Suprapubic skin (tissue), 4 donors: ENCODE data around the gene SRRT. TPM values are rescaled to one million over a fixed set of nuclear protein-coding genes. Genes with fewer than 3 reads are reported as not detected.

Experiments used
- DNase-seq, 2 donors: peaks; one replicate each; pipeline ENCODE4 v3.0.0-alpha.2; 2019; ENCODE audit warnings: low spot score in 2 of 2
- H3K27ac ChIP-seq: fragments of 200-600 bp; sonication (generic); one replicate; pipeline ENCODE4 v1.5.1; 2019
- H3K27me3 ChIP-seq: fragments of 200-600 bp; sonication (generic); one replicate; pipeline ENCODE4 v1.5.1; 2019
- H3K36me3 ChIP-seq: fragments of 200-600 bp; sonication (generic); one replicate; pipeline ENCODE4 v1.5.1; 2019
- H3K4me1 ChIP-seq: fragments of 200-600 bp; sonication (generic); one replicate; pipeline ENCODE4 v1.5.1; 2019
- H3K4me3 ChIP-seq: fragments of 200-600 bp; sonication (generic); one replicate; pipeline ENCODE4 v1.5.1; 2019; ENCODE audit warnings: mild to moderate bottlenecking
- H3K9me3 ChIP-seq: fragments of 200-600 bp; sonication (generic); one replicate; pipeline ENCODE4 v1.5.1; 2019
- EP300 ChIP-seq: sonication (generic); formaldehyde crosslinking; IDR thresholded peaks from one replicate; pipeline ENCODE4 v1.6.1; 2017; ENCODE audit warnings: antibody characterized with exemption
- POLR2A ChIP-seq, 2 donors: fragments of 450-650 bp; IDR thresholded peaks; one replicate each; pipeline ENCODE4 v1.6.1; 2017; ENCODE audit warnings: antibody characterized with exemption in 2 of 2, mild to moderate bottlenecking in 2 of 2, moderate library complexity in 2 of 2
- POLR2AphosphoS5 ChIP-seq, 3 donors: sonication (generic); formaldehyde crosslinking; IDR thresholded peaks; one replicate each; pipeline ENCODE4 v1.6.1; 2017; ENCODE audit warnings: antibody characterized with exemption in 3 of 3
- WGBS: methylation state at CpG from one replicate; pipeline ENCODE4 v1.1.5; 2018; 5-methylcytosine and 5-hydroxymethylcytosine counted together
- total RNA-seq, 4 donors: library from RNA; depleted of rRNA; stranded (reverse); fragments of >200 nt; gene quantifications; one replicate each; pipeline ENCODE4 v1.1.0, GENCODE V29; 2016
- TF ChIP-seq, protein P1 (sequence below), 2 donors: fragments of 200-600 bp in 1 of 2; fragments of 450-650 bp in 1 of 2; sonication (generic) in 1 of 2; IDR thresholded peaks; one replicate each; pipeline ENCODE4 v1.5.1; 2016 to 2019; ENCODE audit warnings: antibody characterized with exemption in 2 of 2, mild to moderate bottlenecking in 1 of 2, moderate library complexity in 1 of 2

SRRT gene
- total RNA-seq, 4 donors from 2014 or later: 62.8 to 163 (median 92.8) TPM

DNA sequence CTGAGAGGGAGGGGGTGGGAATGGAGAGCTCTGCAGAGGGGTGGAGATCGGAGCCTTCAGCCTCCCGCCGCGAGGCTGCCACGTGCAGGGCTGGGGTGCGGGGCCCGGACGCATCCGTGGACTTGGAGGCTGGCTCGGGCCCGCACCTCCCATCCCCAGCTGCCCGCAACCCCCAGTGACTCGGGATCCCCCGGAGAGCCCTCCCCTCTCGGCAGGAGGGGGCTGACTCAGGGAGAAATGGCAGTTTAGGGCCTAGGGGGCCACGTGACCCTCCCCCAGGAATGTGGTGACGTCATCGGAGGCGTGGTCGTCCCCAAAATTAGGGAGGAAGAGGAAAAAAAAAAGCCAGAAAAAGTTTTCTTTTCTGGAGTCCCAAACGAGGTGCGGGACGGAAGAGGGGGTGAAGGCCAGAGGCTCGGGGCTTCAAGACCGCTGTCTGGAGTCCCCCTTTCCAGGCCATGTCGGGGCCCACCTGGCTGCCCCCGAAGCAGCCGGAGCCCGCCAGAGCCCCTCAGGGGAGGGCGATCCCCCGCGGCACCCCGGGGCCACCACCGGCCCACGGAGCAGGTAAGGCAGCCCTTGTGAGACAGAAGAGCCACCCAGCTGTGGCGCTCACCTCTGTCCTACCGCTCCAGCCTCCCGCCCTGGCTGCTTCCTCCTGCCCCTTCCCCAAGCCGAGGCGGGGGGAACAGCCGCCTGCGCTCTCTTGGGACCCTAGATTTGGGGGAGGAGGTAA lies 7.7 kb upstream of the SRRT start, which contains the start of gene TRIP6:
TRIP6 (plus strand) TSS at position 348 of the 736 bp plus-strand sequence; CDS start at position 459, 111 bp downstream.
- no peaks in the 10 kb centered on the region for H3K9me3 ChIP-seq
- WGBS: 3% methylated on average over 37 of the region's 42 CpGs
- peak within 1 kb of the TSS; percentile 98 for H3K27ac ChIP-seq
- H3K27me3 ChIP-seq: no peaks in the 10 kb centered on the region
- peak; percentile 96 to 97 for DNase-seq
- peak within 1 kb of the TSS; percentile 94 for H3K4me3 ChIP-seq
- TF ChIP-seq EP300 (no peak), POLR2A (IDR thresholded peaks at IDR 0.05) (no peak), POLR2AphosphoS5 (IDR thresholded peaks at IDR 0.05) (peak in 2 of 3 donors; percentile 4 to 78)
- TF ChIP-seq, protein P1, sequence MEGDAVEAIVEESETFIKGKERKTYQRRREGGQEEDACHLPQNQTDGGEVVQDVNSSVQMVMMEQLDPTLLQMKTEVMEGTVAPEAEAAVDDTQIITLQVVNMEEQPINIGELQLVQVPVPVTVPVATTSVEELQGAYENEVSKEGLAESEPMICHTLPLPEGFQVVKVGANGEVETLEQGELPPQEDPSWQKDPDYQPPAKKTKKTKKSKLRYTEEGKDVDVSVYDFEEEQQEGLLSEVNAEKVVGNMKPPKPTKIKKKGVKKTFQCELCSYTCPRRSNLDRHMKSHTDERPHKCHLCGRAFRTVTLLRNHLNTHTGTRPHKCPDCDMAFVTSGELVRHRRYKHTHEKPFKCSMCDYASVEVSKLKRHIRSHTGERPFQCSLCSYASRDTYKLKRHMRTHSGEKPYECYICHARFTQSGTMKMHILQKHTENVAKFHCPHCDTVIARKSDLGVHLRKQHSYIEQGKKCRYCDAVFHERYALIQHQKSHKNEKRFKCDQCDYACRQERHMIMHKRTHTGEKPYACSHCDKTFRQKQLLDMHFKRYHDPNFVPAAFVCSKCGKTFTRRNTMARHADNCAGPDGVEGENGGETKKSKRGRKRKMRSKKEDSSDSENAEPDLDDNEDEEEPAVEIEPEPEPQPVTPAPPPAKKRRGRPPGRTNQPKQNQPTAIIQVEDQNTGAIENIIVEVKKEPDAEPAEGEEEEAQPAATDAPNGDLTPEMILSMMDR (IDR thresholded peaks at IDR 0.05): no peak
- peaks cover 27% of the 10 kb centered on the region for H3K36me3 ChIP-seq
- H3K4me1 ChIP-seq: peaks cover 40% of the 10 kb centered on the region

DNA sequence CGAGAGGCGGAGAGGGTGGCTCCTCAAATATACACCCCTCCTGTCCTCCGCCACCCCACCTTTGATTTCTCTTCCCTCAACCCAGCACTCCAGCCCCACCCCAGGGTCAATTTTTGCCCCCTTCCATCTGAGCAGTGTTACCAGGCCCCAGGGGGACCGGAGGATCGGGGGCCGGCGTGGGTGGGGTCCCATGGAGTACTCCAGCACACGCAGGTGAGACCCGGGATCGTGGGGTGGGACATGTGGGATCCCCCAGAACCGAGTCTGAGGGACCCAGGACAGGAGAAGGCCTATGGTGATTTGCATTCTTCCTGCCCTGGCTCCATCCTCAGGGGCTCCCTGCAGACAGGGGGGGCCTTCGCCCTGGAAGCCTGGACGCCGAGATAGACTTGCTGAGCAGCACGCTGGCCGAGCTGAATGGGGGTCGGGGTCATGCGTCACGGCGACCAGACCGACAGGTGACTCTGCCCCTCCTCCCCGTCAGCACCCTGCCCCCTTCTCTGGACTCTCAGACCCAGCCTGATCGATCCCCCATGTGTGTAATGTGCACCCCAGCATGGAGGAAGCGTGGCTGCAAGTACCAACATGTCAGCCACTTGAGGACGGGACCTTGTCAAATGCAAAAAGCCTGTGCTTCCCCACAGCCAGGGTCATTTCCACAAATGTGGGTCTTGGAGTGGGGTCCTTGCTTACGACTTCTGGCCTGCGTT lies 7.0 kb upstream of the SRRT start:
- no peak for TF ChIP-seq POLR2A (IDR thresholded peaks at IDR 0.05)
- no peak for TF ChIP-seq EP300
- Histone ChIP-seq H3K27me3 (no peaks in the 10 kb centered on the region), H3K4me3 (peak overlapping the region; percentile 94), H3K27ac (peak overlapping the region; percentile 98), H3K4me1 (peaks cover 40% of the 10 kb centered on the region), H3K9me3 (no peaks in the 10 kb centered on the region), H3K36me3 (peaks cover 26% of the 10 kb centered on the region)
- 8% methylated on average over 18 of the region's 27 CpGs for WGBS
- DNase-seq: no peak

DNA sequence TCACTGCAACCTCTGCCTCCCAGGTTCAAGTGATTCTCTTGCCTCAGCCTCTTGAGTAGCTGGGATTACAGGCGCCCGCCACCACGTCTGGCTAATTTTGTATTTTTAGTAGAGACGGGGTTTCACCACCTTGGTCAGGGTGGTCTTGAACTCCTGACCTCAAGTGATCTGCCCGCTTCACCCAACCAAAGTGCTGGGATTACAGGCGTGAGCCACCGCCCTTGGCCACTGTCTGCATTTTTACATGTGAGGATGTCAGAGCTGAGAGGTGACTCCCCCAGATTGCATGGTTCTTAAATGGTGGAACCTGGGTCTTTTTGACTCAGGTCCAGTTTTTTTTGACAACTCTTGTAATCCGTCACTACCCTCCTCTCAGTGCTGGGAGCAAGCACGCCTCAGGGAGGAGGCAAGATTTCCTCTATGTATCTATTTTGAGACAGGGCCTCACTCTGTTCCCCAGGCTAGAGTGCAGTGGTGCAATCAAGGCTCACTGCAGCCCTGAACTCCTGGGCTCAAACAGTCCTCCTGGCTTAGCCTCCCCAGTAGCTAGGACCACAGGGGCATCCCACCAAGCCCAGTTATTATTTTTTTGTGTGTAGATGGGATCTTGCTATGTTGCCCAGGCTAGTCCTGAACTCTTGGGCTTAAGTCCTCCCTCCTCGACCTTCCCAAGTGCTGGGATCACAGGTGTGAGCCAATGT lies 1.2 kb upstream of the SRRT start:
- DNase-seq: no peak
- WGBS: 90% methylated on average over 10 of the region's 10 CpGs
- Histone ChIP-seq H3K4me1 (peaks cover 47% of the 10 kb centered on the region), H3K4me3 (peak overlapping the region; percentile 95), H3K27ac (peak overlapping the region; percentile 95), H3K36me3 (peaks cover 29% of the 10 kb centered on the region), H3K27me3 (no peaks in the 10 kb centered on the region), H3K9me3 (no peaks in the 10 kb centered on the region)
- no peak for TF ChIP-seq EP300
- TF ChIP-seq POLR2A (IDR thresholded peaks at IDR 0.05): no peak
- TF ChIP-seq, protein P1 (IDR thresholded peaks at IDR 0.05): no peak
- TF ChIP-seq POLR2AphosphoS5 (IDR thresholded peaks at IDR 0.05): no peak

DNA sequence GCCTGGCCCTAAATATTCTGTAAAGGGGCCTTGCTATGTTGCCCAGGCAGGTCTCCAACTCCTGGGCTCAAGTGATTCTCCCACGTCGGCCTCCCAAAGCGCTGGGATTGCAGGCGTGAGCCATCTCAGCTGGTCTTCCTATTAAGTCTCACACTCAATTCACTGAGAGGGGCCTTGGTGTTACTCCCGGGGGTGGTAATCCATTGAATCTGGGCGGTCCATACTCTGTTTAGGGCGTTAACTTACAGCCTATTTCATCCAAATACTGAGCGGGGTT lies 665 bp upstream of the SRRT start:
- 36% methylated on average over 5 of the region's 8 CpGs for WGBS
- no peaks in the 10 kb centered on the region for H3K27me3 ChIP-seq
- H3K4me1 ChIP-seq: peaks cover 43% of the 10 kb centered on the region
- H3K27ac ChIP-seq: peak overlapping the region; percentile 95
- H3K4me3 ChIP-seq: peak overlapping the region; percentile 95
- TF ChIP-seq, protein P1 (IDR thresholded peaks at IDR 0.05): no peak
- TF ChIP-seq EP300 (no peak), POLR2AphosphoS5 (IDR thresholded peaks at IDR 0.05) (no peak), POLR2A (IDR thresholded peaks at IDR 0.05) (no peak)
- peaks cover 29% of the 10 kb centered on the region for H3K36me3 ChIP-seq
- DNase-seq: no peak
- H3K9me3 ChIP-seq: no peaks in the 10 kb centered on the region

DNA sequence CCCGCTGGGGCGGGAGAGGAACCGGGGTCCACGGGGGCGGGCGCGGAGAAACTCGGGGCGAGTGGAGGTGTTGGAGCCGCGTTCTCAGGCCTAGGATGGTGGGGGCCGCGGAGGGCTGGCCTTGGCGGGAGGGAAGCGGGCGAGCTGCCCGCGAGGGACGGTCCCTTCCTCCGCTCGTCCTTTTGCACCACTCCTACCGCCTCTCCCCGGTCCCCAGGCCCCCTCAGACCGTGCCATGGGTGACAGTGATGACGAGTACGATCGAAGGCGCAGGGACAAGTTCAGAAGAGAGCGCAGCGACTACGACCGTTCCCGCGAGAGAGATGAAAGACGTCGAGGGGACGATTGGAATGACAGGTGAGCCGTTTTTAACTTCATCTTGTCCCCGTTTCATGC lies 451 bp downstream of the SRRT start:
- DNase-seq: no peak
- WGBS: 0% methylated on average over 16 of the region's 39 CpGs
- no peaks in the 10 kb centered on the region for H3K9me3 ChIP-seq
- no peaks in the 10 kb centered on the region for H3K27me3 ChIP-seq
- H3K27ac ChIP-seq: peak overlapping the region; percentile 95
- H3K4me1 ChIP-seq: peaks cover 48% of the 10 kb centered on the region
- H3K4me3 ChIP-seq: peak overlapping the region; percentile 95
- peaks cover 23% of the 10 kb centered on the region for H3K36me3 ChIP-seq
- TF ChIP-seq POLR2A (IDR thresholded peaks at IDR 0.05) (no peak), EP300 (no peak), POLR2AphosphoS5 (IDR thresholded peaks at IDR 0.05) (no peak)
- TF ChIP-seq, protein P1 (IDR thresholded peaks at IDR 0.05): no peak
